ENCODE data around the gene NAIF1. TPM values are rescaled to one million over a fixed set of nuclear protein-coding genes. Genes with fewer than 3 reads are reported as not detected.

The NAIF1 gene, protein sequence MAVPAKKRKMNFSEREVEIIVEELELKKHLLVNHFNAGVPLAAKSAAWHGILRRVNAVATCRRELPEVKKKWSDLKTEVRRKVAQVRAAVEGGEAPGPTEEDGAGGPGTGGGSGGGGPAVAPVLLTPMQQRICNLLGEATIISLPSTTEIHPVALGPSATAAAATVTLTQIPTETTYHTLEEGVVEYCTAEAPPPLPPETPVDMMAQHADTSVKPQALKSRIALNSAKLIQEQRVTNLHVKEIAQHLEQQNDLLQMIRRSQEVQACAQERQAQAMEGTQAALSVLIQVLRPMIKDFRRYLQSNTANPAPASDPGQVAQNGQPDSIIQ
- 9.1 and 11.9 TPM in 2 replicates for total RNA-seq

DNA sequence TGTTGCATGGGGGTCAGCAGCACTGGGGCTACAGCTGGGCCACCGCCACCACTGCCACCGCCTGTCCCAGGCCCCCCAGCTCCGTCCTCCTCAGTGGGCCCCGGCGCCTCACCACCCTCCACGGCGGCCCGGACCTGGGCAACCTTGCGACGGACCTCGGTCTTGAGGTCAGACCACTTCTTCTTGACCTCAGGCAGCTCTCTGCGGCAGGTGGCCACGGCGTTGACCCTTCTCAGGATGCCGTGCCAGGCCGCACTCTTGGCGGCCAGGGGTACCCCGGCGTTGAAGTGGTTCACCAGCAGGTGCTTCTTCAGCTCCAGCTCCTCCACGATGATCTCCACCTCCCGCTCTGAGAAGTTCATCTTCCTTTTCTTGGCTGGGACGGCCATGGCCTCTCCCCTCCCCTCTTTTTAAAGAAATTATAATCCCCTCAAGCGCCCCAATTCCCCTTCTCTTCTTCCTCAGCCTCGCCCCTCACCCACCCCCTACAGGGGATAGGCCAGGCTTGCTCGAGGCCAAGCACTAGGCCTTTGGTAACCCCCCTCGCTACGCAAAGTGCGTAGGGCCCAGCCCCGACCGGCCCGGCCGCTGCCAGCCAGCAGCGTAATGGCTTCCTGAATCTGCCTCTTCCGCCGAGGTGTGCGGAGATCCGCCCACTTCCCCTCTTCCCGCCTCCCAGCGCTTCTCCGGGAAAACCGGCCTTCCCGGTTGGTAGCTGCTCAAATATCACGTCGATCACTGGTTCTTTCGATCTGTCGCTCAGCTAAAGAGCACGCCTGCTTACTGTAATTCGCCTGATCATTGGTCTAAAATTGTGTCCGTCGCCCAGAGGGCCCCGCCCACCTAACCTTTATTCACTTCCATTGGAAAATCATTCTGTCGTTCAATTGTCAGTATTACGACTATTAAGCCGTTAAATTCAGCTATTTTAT, at the start of gene NAIF1:
TSS of gene NAIF1 (minus strand) at position 608 of the 932 bp plus-strand sequence. CDS start at position 389, 219 bp downstream.

DNA sequence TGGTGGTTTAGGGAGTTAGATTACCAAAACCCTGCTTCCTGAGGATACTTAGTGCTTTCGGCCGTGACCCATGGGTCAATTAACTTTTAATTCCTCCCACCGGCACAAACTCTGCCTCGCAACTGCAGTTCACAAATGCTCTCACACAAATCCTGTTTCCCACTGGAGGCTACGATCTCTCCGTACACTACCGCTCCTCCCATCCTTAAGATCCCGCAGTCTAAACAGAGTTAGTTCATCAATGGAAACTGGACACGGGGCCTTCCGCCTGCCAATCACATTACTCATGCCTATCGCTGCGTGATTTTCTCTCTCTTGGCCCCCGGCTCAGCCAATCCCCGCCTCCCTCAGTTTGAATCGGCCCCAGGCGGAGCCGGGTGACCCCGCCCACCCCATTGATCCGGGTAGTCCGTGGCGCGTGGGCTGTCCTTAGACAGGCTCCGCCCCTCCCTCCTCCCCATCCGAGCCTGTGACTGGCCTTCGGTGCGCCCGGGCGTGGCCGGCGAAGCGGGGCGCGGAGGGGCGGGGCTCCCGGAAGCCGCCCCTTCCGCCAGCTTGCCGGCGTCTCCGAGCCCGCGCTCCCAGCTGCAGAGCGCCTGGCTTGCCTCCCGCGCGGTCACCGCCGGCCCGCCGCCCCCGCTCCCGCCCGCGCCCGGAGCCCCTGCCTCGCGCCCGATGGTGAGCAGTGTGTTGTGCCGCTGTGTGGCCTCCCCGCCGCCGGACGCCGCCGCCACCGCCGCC, 695 bp upstream of the NAIF1 start, which contains the start of gene SLC25A25:
TSS of gene SLC25A25 (plus strand) at position 588 of the 741 bp plus-strand sequence. CDS start at position 676, 88 bp downstream.

Other genes with a start within 250 kb of the NAIF1 start
- 76.9 and 295 TPM in 2 replicates for gene ENG, start 212.7 kb downstream of the NAIF1 start, total RNA-seq
- 30.6 and 54.9 TPM in 2 replicates for gene AK1, start 189.6 kb downstream of the NAIF1 start, total RNA-seq
- 29.6 and 29.8 TPM in 2 replicates for gene ST6GALNAC6, start 167.7 kb downstream of the NAIF1 start, total RNA-seq
- gene ST6GALNAC4, start 150.3 kb downstream of the NAIF1 start, total RNA-seq: 28.8 and 32.0 TPM in 2 replicates
- 0.44 and 0.97 TPM in 2 replicates for gene PIP5KL1, start 136.5 kb downstream of the NAIF1 start, total RNA-seq
- gene DPM2, start 129.5 kb downstream of the NAIF1 start, total RNA-seq: 6.2 and 14.2 TPM in 2 replicates
- gene EEIG1, start 86.3 kb downstream of the NAIF1 start, total RNA-seq: 1.1 and 20.5 TPM in 2 replicates
- 20.1 and 53.8 TPM in 2 replicates for gene SLC25A25, start 912 bp upstream of the NAIF1 start, total RNA-seq
- 63.5 and 105 TPM in 2 replicates for gene PTGES2, start 60.4 kb upstream of the NAIF1 start, total RNA-seq
- not detected in 2 replicates for gene LCN2, start 82.1 kb upstream of the NAIF1 start, total RNA-seq
- 19.4 and 20.4 TPM in 2 replicates for gene BBLN, start 92.9 kb upstream of the NAIF1 start, total RNA-seq
- gene CIZ1, start 124.3 kb upstream of the NAIF1 start, total RNA-seq: 16.4 and 35.4 TPM in 2 replicates
- gene DNM1, start 136.1 kb upstream of the NAIF1 start, total RNA-seq: 0.16 and 0.69 TPM in 2 replicates
- 44.4 and 94.0 TPM in 2 replicates for gene GOLGA2, start 208.7 kb upstream of the NAIF1 start, total RNA-seq
- gene SWI5, start 209.0 kb upstream of the NAIF1 start, total RNA-seq: 20.0 and 24.1 TPM in 2 replicates

Measured in bladder microvascular endothelial cell (primary cell).